Non-pigmented ciliary epithelial cell (primary cell): ENCODE results near the gene TEX264.

Source experiments
- DNase-seq: peaks from one replicate; pipeline ENCODE4 v3.0.0-alpha.2; 2010; ENCODE audit warnings: low read depth

Gene TEX264

GRCh38 chr3:51698209-51698608 lies 27.2 kb downstream of the TEX264 start:
- DNase-seq = no peak

DNA sequence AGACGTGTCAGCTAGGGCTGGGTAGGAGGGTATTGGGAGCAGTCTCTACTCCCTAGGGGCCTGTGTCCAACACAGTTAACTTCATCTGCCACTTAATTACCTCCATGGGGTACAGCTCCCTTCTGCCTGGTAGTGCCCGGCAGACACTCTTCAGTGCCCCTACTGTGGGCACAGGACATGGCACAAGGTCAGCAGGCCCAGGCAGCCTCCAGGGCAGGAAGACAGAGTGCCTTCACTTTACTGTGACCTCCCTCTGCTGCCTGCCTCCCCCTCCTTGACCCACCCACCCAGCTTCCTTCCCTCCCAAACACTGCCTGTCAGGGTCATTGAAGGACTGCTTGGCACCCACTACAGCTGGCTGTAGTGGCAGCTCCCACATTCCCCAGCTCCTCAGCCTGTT lies 29.4 kb downstream of the TEX264 start:
- no peak for DNase-seq

GRCh38 chr3:51702156-51702555 lies 31.1 kb downstream of the TEX264 start:
- no peak for DNase-seq

- no peak for DNase-seq
These were observed 32.2 kb downstream of the TEX264 start for GRCh38 chr3:51703068-51703760.

DNA sequence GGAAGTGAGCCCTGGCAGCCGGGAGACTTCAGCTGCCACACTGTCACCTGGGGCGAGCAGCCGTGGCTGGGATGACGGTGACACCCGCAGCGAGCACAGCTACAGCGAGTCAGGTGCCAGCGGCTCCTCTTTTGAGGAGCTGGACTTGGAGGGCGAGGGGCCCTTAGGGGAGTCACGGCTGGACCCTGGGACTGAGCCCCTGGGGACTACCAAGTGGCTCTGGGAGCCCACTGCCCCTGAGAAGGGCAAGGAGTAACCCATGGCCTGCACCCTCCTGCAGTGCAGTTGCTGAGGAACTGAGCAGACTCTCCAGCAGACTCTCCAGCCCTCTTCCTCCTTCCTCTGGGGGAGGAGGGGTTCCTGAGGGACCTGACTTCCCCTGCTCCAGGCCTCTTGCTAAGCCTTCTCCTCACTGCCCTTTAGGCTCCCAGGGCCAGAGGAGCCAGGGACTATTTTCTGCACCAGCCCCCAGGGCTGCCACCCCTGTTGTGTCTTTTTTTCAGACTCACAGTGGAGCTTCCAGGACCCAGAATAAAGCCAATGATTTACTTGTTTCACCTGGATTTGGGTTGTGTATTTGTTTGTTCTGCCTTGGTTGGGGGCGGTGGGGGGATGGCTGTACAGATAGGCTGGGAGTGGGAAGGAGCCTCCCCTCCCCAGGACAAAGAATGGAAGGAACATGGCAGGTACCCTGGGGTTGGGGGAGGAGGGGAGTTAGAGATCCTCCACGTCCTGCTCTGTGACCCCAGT lies 32.9 kb downstream of the TEX264 start:
- DNase-seq = no peak

GRCh38 chr3:51704511-51704950 lies 33.5 kb downstream of the TEX264 start:
- no peak for DNase-seq

DNA sequence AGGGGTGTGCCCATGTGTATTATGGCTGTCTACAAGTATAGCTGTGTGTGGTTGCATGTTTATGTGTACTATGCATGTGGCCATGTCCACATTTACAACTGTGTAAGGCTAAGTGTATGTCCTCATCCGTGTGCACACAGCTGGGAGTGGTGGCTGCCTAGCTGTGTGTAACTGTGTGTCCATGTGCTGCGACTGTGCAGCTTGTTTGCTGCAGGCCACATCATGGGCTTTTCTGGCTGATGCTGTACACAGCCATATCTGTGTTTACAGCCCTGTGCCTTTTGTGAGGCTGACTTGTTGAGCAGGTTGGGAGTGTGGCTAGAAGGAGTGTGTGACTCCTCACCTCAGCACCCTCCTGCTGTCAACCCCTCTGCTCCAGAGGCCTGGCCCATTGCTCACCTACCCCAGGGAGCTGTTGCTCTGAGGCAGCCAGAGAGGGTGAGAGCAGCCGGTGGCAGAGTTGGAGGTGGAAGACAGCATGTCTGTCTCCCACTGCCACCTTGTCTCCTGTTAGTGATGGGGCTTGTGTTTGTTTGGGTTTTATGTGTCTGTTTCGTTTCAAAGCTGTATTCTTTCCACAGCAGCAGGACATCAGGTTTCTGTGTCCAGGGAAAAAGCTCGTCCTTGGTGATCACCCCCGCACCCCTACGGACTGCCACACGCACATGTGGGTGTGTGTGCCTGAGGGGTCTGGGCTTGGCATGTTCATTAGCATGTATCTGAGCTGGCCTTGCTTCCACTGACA lies 34.4 kb downstream of the TEX264 start:
- no peak for DNase-seq

- no peak for DNase-seq
These were observed 35.0 kb downstream of the TEX264 start for GRCh38 chr3:51706021-51706485.

GRCh38 chr3:51706788-51707731 lies 36.0 kb downstream of the TEX264 start, which contains the start of gene GRM2:
Gene GRM2 (plus strand): TSS chr3:51707068. CDS start chr3:51708984, 1,916 bp downstream.
- peak; percentile 38 for DNase-seq

DNA sequence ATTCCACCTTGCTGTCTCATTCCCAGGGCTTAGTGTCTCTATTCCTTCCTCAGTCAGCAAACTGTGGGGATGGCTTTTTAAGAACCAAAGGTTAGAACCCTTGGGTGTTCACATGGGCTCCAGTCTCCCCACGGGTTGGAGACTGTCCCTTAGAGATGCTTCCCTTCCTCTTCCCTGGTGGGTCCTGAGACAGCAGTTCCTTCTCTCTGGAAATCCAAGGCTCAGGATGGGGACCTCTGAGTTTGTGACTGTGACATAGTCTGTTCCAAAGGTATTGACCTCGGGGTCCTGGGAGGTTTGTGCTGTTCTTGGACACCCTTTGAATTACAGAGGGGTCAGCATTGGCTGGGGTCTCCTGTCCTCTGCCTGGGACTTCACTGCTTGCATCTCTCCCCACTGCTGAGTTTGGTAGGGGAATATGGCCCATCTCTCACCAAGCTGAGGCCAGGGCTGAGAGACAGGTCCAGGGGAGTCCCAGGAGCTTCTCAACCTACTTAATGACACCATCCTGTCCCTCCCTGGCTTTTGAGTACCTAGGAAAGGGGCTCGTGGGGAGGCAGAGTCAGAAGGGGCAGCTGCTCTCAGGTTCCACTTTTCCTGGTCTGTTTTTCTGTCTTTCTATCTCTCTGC lies 37.3 kb downstream of the TEX264 start:
- DNase-seq = no peak

- no peak for DNase-seq
These were observed 38.0 kb downstream of the TEX264 start for GRCh38 chr3:51709004-51709420.

DNA sequence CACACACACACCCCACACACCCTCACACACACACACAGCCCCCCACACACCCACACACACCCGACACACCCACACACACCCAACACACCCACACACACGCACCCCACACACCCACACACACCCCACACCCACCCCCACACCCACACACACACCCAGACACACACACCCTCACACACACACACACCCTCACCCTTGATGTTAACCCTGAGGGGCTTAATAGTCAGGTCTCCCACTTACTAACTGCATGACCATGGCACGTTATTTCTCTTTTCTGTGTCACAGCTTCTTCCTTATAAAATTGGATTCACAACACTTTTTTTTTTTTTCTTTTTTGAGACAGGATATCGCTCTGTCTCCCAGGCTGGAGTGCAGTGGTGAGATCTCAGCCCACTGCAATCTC lies 38.6 kb downstream of the TEX264 start:
- DNase-seq = no peak

DNA sequence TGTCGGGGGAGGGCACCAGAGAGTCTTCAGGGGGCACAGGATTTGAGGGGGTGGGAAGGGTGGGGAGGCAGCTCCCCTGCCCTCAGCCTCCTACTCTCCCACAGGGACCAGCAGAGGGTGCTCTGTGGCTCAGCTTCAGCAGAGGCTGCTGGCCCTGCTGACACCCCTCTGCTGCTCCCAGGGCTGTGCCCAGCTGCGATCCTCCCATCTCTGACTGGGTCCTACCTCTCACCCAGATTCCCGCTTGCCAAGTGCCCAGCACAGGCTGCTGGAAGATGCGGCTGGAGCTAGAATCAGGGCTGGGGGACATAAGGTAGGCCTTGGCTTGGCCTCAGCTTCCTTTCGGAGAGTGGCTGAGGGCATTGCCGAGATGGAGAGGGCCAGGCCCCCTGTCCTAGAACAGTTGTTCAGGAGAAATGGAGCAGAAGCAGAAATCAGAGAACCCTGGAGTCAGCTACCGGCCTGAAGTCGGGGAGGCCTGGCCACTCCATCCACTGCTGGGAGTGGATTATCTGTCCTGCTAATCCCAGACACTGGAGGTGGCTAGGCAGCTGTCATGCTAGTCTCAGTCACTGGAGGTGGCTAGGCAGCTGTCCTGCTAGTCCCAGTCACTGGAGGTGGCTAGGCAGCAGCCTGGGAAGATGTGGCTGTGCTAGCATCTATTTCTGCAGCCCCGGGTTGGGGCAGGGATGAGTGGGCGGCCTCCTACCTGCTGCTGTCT lies 39.7 kb downstream of the TEX264 start:
- DNase-seq = no peak

GRCh38 chr3:51711352-51712037 lies 40.4 kb downstream of the TEX264 start:
- no peak for DNase-seq

GRCh38 chr3:51712038-51712420 lies 41.0 kb downstream of the TEX264 start:
- DNase-seq = no peak

DNA sequence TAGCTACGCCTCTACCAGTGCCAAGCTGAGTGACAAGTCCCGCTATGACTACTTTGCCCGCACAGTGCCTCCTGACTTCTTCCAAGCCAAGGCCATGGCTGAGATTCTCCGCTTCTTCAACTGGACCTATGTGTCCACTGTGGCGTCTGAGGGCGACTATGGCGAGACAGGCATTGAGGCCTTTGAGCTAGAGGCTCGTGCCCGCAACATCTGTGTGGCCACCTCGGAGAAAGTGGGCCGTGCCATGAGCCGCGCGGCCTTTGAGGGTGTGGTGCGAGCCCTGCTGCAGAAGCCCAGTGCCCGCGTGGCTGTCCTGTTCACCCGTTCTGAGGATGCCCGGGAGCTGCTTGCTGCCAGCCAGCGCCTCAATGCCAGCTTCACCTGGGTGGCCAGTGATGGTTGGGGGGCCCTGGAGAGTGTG lies 41.5 kb downstream of the TEX264 start:
- DNase-seq = no peak

- DNase-seq = no peak
These were observed 41.9 kb downstream of the TEX264 start for GRCh38 chr3:51712963-51713362.

- no peak for DNase-seq
These were observed 44.4 kb downstream of the TEX264 start for GRCh38 chr3:51715231-51715976.

DNA sequence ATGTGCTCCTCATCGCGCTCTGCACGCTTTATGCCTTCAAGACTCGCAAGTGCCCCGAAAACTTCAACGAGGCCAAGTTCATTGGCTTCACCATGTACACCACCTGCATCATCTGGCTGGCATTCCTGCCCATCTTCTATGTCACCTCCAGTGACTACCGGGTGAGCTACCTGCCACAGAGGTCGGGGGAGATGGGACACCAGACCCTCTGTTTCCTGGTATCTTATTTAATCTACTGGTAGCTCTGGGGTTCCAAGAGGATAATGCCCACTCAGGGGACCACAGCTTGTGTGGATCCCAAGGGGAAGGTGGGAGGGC lies 44.9 kb downstream of the TEX264 start:
- no peak for DNase-seq
